Hematopoietic multipotent progenitor cell treated with erythropoietin and hydrocortisone succinate and interleukin-3 and kit ligand, for 17 days (in vitro differentiated cells): ENCODE data around the gene VSX1.

ENCODE experiments used
- DNase-seq: peaks from one replicate; pipeline ENCODE4 v3.0.0-alpha.2; 2015; ENCODE audit warnings: low spot score

VSX1 gene

GRCh38 chr20:25087186-25087929, 5.4 kb upstream of the VSX1 start:
- no peak for DNase-seq

GRCh38 chr20:25085756-25086495, 4.0 kb upstream of the VSX1 start:
- no peak for DNase-seq

GRCh38 chr20:25084626-25085187, 2.8 kb upstream of the VSX1 start:
- no peak for DNase-seq

GRCh38 chr20:25083773-25084625, 2.1 kb upstream of the VSX1 start:
- no peak for DNase-seq

GRCh38 chr20:25083141-25083772, 1.3 kb upstream of the VSX1 start:
- no peak for DNase-seq

- DNase-seq = no peak
Observed at GRCh38 chr20:25082498-25082873, 545 bp upstream of the VSX1 start.

GRCh38 chr20:25081065-25081729, 744 bp downstream of the VSX1 start:
- no peak for DNase-seq

GRCh38 chr20:25079171-25079570, 2.8 kb downstream of the VSX1 start:
- DNase-seq = no peak

- DNase-seq = no peak
Observed at GRCh38 chr20:25078662-25079061, 3.3 kb downstream of the VSX1 start.

- no peak for DNase-seq
Observed at GRCh38 chr20:25077610-25078169, 4.3 kb downstream of the VSX1 start.

- DNase-seq = peak; percentile 15
Observed at GRCh38 chr20:25076731-25077609, 5.0 kb downstream of the VSX1 start.

GRCh38 chr20:25076201-25076600, 5.7 kb downstream of the VSX1 start:
- DNase-seq = no peak

GRCh38 chr20:25073544-25073943, 8.4 kb downstream of the VSX1 start:
- DNase-seq = no peak

GRCh38 chr20:25072226-25072811, 9.6 kb downstream of the VSX1 start:
- DNase-seq = no peak

GRCh38 chr20:25071734-25072133, 10.2 kb downstream of the VSX1 start:
- DNase-seq = no peak

GRCh38 chr20:25070821-25071473, 11.0 kb downstream of the VSX1 start:
- DNase-seq = no peak

GRCh38 chr20:25067102-25067987, 14.6 kb downstream of the VSX1 start:
- no peak for DNase-seq

GRCh38 chr20:25066386-25066785, 15.6 kb downstream of the VSX1 start:
- DNase-seq = no peak
